ENCODE results near the gene GRM5. TPM values are rescaled to one million over a fixed set of nuclear protein-coding genes. Genes with fewer than 3 reads are reported as not detected.
"Not testable (repeated sequence)": the region's sequence is repeated elsewhere in the genome, so short reads cannot be mapped to it uniquely, and the experiment has no call there.

GRM5 gene
- total RNA-seq, 1 donor from 2014 or later, result not detected

DNA sequence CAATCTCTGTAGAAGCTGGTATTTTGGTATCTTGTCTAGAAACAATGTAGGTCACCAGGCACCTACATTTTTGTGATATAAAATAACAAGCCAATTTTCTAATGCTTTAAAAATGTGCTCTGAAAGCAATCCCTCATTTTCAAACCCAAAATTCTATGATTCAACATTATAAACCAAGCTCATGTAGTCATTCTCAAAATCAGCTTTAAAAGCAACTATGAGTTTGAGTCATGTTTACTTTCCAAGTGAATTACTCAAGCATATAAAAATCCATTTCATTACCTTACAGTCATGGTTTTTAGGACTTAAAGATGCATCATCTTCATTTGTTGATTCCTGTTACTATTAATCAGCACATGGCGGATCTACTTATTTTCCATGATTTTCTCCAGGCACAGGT is 216.4 kb downstream of the GRM5 start:
- H3K27ac Mint-ChIP-seq, result no peak overlapping the region
- no peaks in the 10 kb centered on the region for H3K79me2 ChIP-seq (ENCODE audit: low read depth)
- H3F3A ChIP-seq (ENCODE audit: low read depth), result no peaks in the 10 kb centered on the region
- no peaks in the 10 kb centered on the region for H3K9me3 Mint-ChIP-seq
- no peak overlapping the region for H3K4me2 ChIP-seq
- H3K9me3 ChIP-seq (ENCODE audit: low read depth), result no peaks in the 10 kb centered on the region
- H3K27me3 Mint-ChIP-seq (ENCODE audit: insufficient read depth, low read depth), result no peaks in the 10 kb centered on the region
- H3K36me3 ChIP-seq, result no peaks in the 10 kb centered on the region
- H3K27ac ChIP-seq, result no peak overlapping the region
- no peak overlapping the region for H3K4me3 ChIP-seq
- H3K4me3 Mint-ChIP-seq, result no peak overlapping the region
- H2AFZ ChIP-seq (replicated peaks), result no peak overlapping the region
- no peaks in the 10 kb centered on the region for H3K27me3 ChIP-seq
- no peaks in the 10 kb centered on the region for H4K20me1 ChIP-seq (ENCODE audit: low read depth)
- H3K36me3 Mint-ChIP-seq, result no peaks in the 10 kb centered on the region
- H3K4me1 Mint-ChIP-seq, result no peaks in the 10 kb centered on the region
- H3K9ac ChIP-seq, result no peak overlapping the region
- no peak for DNase-seq (ENCODE audit: low spot score)
- H3K4me1 ChIP-seq, result no peaks in the 10 kb centered on the region
- TF ChIP-seq EZH2phosphoT487 (IDR thresholded peaks at IDR 0.05) (no peak), EZH2 (IDR thresholded peaks at IDR 0.05) (no peak)
- TF ChIP-seq, protein P1, sequence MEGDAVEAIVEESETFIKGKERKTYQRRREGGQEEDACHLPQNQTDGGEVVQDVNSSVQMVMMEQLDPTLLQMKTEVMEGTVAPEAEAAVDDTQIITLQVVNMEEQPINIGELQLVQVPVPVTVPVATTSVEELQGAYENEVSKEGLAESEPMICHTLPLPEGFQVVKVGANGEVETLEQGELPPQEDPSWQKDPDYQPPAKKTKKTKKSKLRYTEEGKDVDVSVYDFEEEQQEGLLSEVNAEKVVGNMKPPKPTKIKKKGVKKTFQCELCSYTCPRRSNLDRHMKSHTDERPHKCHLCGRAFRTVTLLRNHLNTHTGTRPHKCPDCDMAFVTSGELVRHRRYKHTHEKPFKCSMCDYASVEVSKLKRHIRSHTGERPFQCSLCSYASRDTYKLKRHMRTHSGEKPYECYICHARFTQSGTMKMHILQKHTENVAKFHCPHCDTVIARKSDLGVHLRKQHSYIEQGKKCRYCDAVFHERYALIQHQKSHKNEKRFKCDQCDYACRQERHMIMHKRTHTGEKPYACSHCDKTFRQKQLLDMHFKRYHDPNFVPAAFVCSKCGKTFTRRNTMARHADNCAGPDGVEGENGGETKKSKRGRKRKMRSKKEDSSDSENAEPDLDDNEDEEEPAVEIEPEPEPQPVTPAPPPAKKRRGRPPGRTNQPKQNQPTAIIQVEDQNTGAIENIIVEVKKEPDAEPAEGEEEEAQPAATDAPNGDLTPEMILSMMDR (IDR thresholded peaks at IDR 0.05), result no peak

GRCh38 chr11:88846266-88846665 is 219.5 kb downstream of the GRM5 start:
- not testable (repeated sequence) for H3K9me3 ChIP-seq (ENCODE audit: low read depth); H3K36me3 Mint-ChIP-seq; H3K79me2 ChIP-seq (ENCODE audit: low read depth); H3K27me3 ChIP-seq; H3K27me3 Mint-ChIP-seq (ENCODE audit: insufficient read depth, low read depth); H2AFZ ChIP-seq (replicated peaks); H3K36me3 ChIP-seq; H3K4me1 Mint-ChIP-seq; H3K9me3 Mint-ChIP-seq; H3K4me1 ChIP-seq; H3K4me3 ChIP-seq; H3K9ac ChIP-seq; H3K4me2 ChIP-seq; H3F3A ChIP-seq (ENCODE audit: low read depth); H3K4me3 Mint-ChIP-seq; DNase-seq (ENCODE audit: low spot score); H4K20me1 ChIP-seq (ENCODE audit: low read depth); H3K27ac Mint-ChIP-seq; H3K27ac ChIP-seq

- H3K27me3 ChIP-seq; DNase-seq (ENCODE audit: low spot score); H4K20me1 ChIP-seq (ENCODE audit: low read depth); H3K4me3 ChIP-seq; H3K4me1 Mint-ChIP-seq; H3K36me3 Mint-ChIP-seq; H3K36me3 ChIP-seq; H3F3A ChIP-seq (ENCODE audit: low read depth); H3K79me2 ChIP-seq (ENCODE audit: low read depth); H3K9me3 ChIP-seq (ENCODE audit: low read depth); H3K4me2 ChIP-seq; H2AFZ ChIP-seq (replicated peaks); H3K9me3 Mint-ChIP-seq; H3K4me1 ChIP-seq; H3K27me3 Mint-ChIP-seq (ENCODE audit: insufficient read depth, low read depth); H3K27ac Mint-ChIP-seq; H3K9ac ChIP-seq; H3K4me3 Mint-ChIP-seq; H3K27ac ChIP-seq: not testable (repeated sequence)
Measured at GRCh38 chr11:88844941-88845340, 220.8 kb downstream of the GRM5 start.

GRCh38 chr11:88843766-88844426 is 221.9 kb downstream of the GRM5 start:
- H3K36me3 Mint-ChIP-seq; DNase-seq (ENCODE audit: low spot score); H3F3A ChIP-seq (ENCODE audit: low read depth); H3K9ac ChIP-seq; H3K4me1 ChIP-seq; H3K27me3 Mint-ChIP-seq (ENCODE audit: insufficient read depth, low read depth); H3K27me3 ChIP-seq; H3K36me3 ChIP-seq; H3K4me1 Mint-ChIP-seq; H4K20me1 ChIP-seq (ENCODE audit: low read depth); H2AFZ ChIP-seq (replicated peaks); H3K4me3 ChIP-seq; H3K27ac ChIP-seq; H3K9me3 Mint-ChIP-seq; H3K79me2 ChIP-seq (ENCODE audit: low read depth); H3K4me2 ChIP-seq; H3K27ac Mint-ChIP-seq; H3K9me3 ChIP-seq (ENCODE audit: low read depth); H3K4me3 Mint-ChIP-seq: not testable (repeated sequence)

- H3K27ac ChIP-seq; H3K9me3 Mint-ChIP-seq; H3K9me3 ChIP-seq (ENCODE audit: low read depth); DNase-seq (ENCODE audit: low spot score); H3K27ac Mint-ChIP-seq; H3K27me3 Mint-ChIP-seq (ENCODE audit: insufficient read depth, low read depth); H3K36me3 Mint-ChIP-seq; H2AFZ ChIP-seq (replicated peaks); H4K20me1 ChIP-seq (ENCODE audit: low read depth); H3K4me3 ChIP-seq; H3K9ac ChIP-seq; H3K79me2 ChIP-seq (ENCODE audit: low read depth); H3K36me3 ChIP-seq; H3K4me2 ChIP-seq; H3F3A ChIP-seq (ENCODE audit: low read depth); H3K4me1 ChIP-seq; H3K27me3 ChIP-seq; H3K4me3 Mint-ChIP-seq; H3K4me1 Mint-ChIP-seq: not testable (repeated sequence)
Measured at GRCh38 chr11:88838139-88838538, 227.6 kb downstream of the GRM5 start.

- not testable (repeated sequence) for H3K4me3 ChIP-seq; H3K36me3 Mint-ChIP-seq; H3K9me3 ChIP-seq (ENCODE audit: low read depth); H3K36me3 ChIP-seq; H3K79me2 ChIP-seq (ENCODE audit: low read depth); H2AFZ ChIP-seq (replicated peaks); H3F3A ChIP-seq (ENCODE audit: low read depth); H3K27me3 Mint-ChIP-seq (ENCODE audit: insufficient read depth, low read depth); H4K20me1 ChIP-seq (ENCODE audit: low read depth); H3K9ac ChIP-seq; H3K27me3 ChIP-seq; H3K27ac ChIP-seq; DNase-seq (ENCODE audit: low spot score); H3K4me1 Mint-ChIP-seq; H3K27ac Mint-ChIP-seq; H3K4me1 ChIP-seq; H3K9me3 Mint-ChIP-seq; H3K4me2 ChIP-seq; H3K4me3 Mint-ChIP-seq
Measured at GRCh38 chr11:88835709-88836108, 230.1 kb downstream of the GRM5 start.

Measured in neural progenitor cell (in vitro differentiated cells).